Inflammatory macrophage (primary cell): Measurements from ENCODE around the gene SNX10.

ENCODE experiments used
- DNase-seq, 2 donors: peaks; one replicate each; pipeline ENCODE4 v3.0.0-alpha.2; 2020 to 2022

The SNX10 gene

DNA sequence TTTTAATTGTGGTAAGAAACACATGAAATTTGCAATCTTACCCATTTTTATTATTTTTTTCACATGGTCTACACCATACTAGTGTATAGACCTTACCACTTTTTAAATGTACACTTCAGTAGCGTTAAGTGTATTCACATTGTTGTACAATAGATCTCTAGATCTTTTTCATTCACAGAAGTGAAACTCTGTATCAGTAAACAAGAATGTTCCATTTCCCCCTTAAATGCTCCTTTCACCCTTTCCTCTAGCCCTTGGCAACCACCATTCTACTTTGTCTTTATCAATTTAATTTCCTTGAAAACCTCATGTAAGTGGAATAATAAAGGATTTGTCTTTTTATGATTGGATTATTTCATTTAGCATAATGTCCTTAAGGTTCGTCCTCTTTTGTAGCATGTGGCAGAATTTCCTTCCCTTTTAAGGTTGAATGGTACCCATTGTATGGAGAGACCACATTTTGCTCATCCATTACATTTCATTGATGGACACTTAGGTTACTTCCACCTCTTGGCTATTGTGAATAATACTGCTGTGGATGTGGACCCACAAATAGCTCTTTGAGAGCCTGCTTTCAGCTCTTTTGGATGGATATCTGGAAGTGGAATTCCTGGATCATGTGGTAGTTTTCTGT is 45.7 kb downstream of the SNX10 start:
- DNase-seq = no peak

DNA sequence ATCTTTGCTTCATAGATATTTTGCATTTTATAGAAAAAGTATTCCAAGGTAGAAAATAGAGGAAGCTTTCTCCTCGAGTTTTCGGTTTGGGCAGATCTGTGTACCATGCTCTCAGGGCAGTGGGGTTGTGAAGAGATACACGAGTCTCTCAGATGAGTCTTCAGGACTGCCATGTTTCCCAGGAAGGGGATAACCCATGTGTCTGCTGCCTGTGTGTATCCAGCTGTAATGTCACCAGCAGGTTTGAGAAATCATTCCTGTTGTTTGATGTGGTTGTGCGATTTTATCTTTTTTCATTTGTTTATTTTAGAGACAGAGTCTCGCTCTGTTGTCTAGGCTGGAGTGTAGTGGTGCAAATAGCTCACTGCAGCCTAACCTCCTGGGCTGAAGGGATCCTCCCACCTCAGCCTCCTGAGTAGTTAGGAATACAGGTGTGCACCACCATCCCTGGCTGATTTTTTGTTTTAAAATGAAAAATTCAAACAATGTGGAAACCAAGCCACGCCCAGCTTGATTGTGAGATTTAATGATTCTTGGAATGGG is 48.9 kb downstream of the SNX10 start:
- no peak for DNase-seq

DNA sequence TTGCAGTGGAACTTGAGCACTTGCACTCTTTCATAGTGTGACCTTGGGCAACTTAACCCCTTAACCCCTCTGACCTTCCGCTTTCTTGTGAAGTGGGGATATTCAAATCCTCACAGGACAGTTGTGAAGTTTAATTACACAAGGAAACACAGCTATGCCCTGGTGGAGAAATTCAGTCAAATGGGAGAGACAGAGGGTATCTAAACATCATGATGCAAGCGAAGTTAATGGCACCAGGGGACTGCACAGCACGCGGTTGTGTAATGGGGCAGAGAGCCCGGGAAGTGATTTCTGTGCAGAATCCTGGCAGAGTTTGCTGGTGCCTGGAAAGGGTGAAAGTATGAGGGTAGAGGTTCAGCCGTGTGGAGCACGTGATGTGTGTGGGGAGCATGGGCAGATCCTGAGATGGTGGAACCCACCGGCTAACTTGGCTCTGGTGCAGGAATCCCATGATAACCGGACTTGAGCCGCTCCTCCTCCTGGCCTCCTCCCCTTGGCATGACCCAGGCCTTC is 51.7 kb downstream of the SNX10 start:
- DNase-seq = no peak

DNA sequence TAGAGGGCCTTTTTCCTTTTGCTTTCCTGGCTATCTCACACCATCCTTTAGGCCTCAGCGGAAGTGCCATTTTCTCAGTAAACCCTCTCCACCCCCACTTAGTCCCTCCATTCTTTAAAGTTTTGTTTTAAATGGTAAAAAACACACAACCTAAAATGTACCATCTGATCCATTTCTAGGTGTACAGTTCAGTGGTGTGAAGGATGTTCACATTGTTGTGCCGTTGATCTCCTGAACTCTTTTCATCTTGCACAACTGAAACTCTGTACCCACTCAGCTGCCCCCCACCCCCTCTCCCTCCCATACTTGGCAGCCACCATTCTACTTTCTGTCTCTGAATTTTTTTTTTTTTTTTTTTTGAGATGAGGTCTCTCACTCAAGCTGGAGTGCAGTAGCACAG is 52.2 kb downstream of the SNX10 start:
- no peak for DNase-seq

DNA sequence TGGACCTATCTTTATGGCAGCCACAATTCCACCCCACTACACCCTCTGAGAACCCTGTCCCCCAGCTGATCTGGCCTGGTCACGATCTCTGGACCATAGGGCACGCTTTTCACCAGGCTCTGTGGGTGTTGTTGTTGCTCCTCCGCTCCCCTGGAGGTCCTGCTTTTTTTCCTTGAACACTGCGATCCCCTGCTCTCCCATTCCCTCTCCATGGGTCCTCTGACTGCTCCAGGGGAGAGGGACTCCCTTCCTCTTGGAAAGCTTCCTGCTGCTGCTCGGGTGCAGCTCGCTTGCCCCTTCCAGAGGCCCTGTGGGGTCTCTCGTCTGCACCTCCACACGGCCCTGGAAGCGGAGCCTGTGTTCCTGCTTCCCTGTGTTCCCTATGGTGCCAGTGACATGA is 53.5 kb downstream of the SNX10 start:
- no peak for DNase-seq

DNA sequence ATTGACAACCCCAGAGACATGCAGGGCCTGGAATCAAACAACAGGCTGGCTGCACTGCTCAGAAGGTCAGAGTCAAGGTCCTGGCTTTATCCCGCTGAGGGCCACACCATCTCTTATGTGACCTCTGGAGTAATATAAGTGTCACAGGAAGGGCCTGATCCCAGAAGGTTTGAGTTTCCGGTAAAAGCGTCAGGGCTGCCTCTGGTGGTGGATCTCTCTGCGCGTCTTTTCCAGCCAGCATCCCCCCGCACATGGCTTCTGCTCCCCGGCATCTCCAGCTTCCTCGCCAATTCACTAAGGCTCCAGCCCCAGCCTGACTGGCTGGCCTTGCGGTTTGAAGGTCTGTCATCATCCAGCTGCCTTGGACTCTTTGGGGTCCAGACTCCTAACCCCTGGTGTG is 54.2 kb downstream of the SNX10 start:
- no peak for DNase-seq

DNA sequence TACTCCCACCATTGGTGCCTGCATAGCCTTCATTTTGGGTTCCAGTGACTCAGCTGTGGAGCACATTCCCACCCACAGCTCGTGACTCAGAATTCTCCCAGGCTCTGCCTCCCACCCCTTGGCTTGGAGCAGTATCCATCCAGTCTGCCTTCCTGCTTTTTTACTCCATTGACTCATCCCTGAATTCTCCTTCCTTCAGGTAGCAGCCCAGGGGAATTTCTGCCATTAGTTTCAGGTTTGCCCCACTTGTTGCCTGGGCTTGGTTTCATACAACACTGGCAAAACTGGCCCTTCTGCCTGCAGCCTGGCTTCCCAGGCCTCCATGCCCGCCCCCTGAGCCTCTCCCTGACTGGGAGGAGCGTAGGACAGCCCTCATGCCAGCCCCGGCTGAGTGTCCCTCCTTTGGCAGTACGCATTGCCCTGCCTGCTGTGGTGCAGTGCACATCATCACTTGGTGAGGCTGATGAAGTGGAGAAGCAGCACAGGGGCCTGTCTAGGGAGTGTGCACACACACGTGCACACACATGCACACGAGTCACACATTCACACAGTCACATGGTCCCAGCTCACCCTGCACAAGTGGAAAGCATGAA is 55.0 kb downstream of the SNX10 start:
- DNase-seq = peak in 1 of 2 donors; percentile 53

DNA sequence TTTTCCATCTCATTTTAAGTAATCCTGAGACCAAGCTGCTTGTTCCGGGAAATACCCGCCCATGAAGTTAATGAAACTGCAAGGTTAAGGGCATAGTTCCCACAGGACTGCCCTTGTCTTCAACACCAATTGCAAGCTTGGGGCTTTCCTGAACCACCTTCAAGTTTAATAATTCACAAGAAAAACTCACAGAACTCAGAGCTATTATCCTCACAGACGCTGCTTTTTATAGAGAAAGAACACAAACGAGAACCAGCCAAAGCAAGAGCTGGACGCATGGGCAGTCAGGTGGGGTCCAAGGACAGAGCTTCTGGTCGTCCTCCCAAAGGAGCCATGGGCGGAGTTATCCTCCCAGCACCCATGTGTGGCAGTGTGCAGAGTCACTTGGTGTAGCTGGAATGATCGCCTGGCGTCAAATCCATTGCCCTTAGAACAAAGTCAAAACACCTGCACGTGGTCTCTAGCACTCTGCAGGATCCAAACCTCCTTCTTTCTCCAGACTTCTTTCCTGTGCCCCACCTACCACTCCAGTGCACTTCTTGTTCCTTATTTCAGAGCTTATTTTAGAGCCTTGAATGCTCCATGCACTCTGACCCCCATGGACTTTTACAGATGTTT is 56.7 kb downstream of the SNX10 start:
- peak; percentile 27 to 37 for DNase-seq

DNA sequence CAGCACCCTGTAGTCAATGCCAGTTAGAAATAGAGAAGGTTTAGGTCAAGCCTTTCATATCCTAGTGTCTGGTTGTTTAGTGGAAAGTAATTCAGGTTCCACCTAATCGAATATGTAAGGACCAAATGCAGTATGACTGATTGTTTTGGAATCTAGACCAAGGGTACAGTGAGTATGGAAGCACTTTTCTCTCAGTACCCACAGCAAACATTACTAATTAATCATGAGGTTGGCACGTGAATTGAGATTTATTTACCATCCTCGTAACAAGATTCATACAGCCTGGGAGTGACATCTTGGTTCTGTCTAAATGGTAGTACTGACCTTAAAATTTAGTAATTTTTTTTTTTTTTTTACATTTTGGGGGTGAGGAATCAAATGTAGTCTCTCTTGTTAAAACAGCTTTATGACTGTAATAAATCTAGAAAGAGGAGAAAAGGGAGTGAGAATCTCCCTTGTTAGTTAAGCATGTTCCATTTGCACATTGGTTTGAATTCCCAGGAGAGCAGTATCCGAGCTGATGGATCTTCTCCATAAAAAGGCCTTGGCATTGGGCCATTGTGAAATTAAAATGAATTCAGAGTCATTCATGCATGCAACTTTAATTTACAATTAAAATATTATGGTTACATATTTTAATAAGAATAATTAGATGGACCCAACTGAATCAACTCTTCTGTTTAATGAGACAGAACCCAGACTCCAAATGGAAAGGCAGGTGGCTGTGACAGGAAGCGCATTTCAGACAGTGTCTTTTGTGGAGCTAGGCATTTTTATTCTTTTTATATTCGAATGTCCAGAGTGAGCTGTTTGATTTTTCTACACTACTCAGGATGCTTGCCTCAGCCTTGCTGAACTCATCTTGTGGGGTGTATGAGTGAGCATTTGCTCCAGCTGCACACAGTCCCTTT is 57.6 kb downstream of the SNX10 start:
- DNase-seq = no peak

DNA sequence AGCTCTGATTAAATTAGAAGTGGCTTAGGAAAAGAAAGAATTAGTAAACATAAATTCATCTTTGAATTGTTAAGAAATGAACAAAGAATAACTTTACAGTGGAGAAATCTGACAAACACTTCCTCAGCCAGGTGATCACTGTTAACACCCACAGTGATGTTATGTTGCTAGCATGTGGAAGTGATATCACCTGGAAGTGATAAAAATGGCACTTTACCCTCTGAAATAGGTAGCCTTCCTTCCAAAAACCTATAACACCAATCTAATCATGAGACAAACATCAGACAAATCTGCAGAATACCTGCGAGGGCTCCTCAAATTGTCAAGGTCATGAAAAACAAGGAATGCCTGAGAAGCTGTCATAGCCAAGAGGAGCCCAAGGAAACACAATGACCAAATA is 59.5 kb downstream of the SNX10 start:
- DNase-seq = no peak

DNA sequence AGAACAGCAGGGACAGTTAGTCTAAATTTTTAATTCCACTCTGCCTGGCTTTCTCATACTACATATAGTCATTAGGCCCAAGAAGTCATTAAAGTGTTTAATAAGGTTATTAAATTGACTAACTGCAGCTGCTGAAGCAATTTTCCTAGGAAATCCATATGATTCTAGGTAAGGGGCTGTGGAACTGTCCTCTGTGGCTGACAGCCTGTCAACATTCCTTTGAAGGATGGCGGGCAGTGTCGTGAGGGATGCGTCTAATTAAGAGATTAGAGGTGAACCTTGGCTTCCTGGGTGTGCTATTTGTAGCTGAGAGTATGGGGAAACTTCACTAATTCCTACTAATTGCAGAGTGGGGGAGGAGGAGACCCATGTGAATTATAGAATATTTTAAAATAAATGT is 64.6 kb downstream of the SNX10 start:
- DNase-seq = no peak

DNA sequence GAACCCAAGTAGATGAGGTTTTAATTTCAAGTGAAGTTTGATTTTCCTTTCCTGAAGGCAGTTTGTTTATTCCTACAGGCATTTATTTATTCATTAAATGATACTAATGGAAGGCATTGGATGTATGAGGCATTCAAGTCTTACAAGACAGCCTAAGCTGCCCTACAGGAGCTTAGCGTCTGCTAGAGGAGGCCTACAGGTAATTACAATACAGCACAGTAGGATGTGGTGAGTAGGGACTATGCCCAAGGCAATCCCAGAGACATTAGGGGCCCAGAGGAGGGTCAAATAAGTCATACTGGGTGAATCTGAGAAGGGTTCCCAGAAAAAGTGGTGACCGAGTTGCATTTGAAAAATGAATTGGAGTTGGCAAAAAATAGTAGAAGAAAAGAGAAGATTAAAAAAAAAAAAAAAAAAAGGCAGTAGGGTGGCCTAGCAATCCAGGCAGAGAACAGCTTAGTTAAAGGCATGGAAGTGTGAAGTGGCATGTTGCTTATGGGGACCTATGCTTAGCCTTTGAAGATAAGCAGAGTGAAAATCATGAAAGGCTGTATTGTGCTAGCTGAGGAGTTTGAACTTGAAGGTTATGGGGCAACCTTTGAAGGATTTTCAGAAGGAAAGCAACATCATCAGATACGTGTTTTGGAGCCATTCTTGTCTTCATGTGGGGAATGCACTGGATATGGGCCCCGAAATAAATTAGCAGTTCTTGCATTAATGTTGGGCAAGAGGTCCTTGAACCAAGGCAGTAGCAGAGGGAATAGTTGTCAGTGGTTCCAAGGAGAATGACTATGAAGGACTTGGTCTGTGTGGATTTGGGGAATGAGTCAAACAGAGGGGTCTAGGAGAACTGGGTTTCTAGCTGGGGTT is 65.5 kb downstream of the SNX10 start:
- DNase-seq = no peak

DNA sequence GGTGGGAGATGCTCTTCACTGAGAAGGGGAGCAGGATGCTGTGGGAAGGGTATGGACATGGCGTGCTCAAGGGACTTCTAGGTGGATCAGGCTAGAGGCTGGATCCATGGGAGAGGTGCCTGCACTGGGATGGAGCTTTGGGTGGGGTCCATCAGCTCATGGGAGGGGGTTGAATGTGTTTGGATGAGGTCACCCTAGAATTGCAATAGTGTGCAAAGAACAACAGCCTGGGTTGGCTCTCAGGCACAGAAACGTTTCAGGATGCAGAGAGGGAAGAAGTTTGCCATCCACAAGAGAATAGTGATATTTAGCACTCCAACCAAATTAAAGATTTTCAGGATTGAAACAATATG is 66.1 kb downstream of the SNX10 start:
- no peak for DNase-seq

DNA sequence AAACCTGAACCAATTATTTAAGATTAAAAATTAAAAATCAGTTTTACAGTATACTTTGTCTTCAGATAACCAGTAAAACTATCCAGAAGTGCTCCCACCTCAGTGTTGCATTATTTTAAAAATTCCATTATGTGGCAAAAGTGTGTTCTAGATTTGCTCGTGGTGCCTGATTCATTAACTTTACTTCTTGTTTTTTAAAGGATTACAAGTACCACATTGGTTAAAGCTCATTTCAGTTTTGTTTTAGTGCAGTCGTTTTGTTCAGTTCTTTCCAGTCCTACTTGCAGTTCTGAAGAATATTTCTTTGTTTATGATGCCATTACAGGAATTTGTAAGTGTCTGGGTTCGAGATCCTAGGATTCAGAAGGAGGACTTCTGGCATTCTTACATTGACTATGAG is 69.0 kb downstream of the SNX10 start:
- DNase-seq = peak; percentile 80 to 88

DNA sequence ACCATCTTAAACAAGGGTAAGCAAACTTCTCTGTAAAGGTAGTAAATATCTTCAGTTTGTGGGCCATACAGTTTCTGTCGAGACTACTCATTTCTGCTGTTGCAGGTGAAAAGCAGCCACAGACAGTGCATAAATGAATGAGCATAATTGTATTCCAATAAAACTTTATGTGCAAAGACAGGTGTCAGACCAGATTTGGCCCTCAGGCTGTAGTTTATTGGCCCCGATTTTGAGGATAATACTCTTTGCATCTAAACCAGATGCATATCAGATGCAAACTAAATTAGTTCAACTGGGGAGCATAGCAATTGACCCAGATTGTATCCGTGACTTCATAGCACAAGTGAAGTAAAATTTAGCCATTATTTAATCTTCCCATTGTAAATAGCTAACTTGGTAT is 70.0 kb downstream of the SNX10 start:
- DNase-seq = no peak

DNA sequence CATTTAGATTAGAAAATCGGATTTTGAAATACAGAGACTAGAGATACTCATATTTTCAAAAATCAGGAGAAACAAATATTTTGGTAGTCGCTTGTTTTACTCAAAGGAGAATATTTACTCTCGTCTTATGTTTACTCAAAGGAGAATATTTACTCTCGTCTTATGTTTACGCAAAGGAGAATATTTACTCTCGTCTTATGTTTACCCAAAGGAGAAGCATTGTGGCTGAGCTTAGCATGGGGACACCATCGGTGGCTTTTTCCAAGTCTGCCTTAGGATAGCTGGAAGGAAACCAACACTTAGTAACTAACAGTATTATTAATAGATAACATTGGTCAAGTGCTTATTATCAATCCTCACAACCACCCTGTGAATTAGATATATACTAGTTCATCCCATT is 71.8 kb downstream of the SNX10 start:
- no peak for DNase-seq

DNA sequence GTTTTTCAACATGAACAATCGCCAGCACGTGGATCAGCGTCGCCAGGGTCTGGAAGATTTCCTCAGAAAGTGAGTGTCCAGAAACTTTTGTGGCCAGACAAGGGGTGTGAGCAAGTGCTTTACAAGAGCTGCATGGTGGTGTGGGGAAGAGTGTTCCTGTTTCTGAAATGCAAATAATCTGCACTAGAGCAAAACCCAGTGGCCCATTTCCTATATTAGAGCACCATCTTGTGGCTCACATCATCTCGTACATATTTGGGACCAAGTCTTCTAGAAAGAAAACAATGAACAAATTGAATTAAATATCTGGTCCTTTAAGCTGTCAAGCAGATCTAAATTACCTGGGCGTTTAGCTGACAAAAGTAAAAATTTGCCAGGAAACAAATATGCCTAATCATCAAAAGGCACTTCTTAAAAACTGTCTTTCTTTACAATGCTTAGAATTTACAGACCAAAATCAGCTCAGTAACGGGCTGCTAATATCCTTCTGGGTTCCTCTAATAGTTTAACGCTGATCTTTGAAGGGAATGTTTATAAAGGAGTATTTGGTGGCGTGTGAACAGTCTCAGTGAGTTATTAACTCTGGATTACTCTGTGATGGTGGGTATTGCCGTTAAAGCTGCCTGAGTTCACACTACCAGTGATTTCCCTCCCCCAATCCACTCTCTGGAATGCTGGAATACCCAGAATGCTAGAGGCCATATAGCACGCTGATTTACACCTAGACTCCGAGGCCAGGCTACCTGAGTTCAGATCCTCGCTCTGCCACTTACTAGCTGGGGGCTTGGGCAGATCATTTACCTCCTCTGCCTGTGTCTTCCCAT is 73.6 kb downstream of the SNX10 start:
- DNase-seq = peak; percentile 87 to 92

DNA sequence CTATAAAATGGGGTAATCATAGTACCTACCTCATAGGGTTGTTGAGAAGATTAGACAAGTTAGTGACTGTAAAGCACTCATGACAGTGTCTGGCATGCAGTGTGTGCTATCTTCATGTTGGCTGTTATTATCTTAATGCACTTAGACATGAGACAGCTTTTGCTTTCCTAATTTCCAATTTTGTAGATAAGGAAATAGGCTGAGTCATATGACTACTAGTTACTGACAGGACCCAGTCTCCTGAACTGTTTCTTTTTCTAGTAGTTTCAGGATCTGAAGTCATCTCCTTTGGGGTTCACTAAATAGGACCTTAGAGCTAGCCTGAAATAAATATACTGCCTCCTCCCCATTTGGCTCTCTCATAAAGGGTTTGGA is 74.2 kb downstream of the SNX10 start:
- no peak for DNase-seq

DNA sequence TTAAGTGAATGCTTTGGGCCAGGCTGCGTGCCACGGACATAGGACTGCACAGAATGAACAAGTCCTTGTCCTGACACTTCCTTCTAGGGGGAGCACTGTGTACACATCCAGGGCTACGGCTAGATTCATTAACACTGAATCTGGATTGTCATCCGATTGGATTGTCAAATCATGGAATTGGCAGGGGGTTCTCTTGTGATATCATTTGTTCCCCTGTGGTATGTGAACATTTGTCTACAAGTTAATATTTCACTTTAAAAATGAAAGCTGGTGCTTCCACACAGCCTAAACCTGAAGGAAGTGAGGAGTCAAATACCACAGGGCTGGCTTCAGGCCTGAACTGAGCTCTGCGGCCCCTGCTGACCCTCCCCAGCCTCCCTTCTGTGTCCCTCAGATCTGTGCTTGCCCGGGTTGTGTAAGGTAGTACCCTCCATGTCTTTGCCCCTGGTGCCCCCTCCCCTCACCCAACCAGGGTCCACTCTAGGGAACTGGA is 75.6 kb downstream of the SNX10 start:
- no peak for DNase-seq

DNA sequence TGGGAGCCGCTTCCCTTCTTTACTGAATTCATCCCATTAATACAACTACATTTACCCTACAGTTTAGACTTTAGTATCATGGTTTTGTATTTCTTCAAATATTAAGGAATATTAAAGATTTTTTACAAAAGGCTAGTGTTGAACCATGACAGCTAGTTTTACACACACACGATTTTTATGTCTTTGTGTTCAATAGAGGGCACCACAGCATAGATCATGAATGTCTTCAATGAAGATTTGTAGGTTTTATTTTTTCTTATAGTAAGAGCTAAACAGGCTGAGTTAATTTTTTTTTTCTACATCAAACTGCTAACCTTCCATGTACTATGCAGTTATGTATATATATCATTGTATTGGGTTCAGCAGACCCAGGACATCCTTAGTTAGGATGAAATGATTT is 76.9 kb downstream of the SNX10 start:
- DNase-seq = no peak

DNA sequence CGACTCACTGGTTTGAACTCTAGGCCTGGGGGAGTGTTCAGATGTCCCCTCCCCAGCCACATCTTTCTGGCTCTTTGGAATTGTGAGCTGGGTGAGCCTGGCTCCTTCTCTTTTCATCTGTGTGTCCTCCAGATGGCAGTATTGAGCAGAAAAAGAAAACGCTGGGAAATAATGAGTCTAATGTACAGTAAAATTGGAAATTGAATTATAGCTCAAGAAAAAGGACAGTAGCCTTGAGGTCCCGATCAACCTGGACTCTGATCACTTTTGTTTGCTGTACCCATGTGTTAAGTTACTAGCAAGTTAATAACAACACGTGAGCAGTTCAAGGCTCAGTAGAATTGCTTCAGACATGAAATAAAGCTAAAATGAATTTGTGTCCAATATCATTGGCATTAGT is 77.9 kb downstream of the SNX10 start:
- DNase-seq = peak; percentile 51 to 64
